VCaP (cell line): ENCODE measurements around the gene STARD10.

ENCODE experiments used
- H3K27ac ChIP-seq: fragments of 450-650 bp; 2 replicates; pipeline ENCODE4 v1.5.1; 2017
- CTCF ChIP-seq: fragments of 450-650 bp; conservative IDR thresholded peaks from 2 replicates; pipeline ENCODE4 v1.5.1; 2017; ENCODE audit warnings: mild to moderate bottlenecking, moderate library complexity

Gene STARD10

GRCh38 chr11:72774499-72774898 lies 19.3 kb downstream of the STARD10 start:
- TF ChIP-seq CTCF: no peak
- H3K27ac ChIP-seq: no peak overlapping the region

GRCh38 chr11:72773696-72774095 lies 20.2 kb downstream of the STARD10 start:
- no peak for TF ChIP-seq CTCF
- no peak overlapping the region for H3K27ac ChIP-seq

DNA sequence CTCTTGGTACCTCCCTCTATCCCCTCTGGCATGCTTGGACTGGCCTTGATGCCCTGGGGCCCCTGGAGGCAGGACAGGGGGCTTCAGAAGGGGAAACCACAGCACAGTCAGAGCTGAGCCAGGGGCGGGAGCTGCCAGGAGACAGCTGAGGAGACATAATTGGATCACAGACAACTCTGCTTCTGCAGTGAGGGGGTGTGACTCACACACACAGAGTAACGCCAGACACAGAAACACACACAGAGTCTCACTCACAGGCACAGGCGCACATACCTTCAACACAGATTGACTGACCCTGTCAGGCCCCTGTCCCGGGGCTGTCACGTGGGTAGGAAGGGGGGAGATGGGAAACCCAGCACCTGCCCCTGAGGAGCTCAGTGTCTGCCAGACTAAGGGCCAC lies 20.6 kb downstream of the STARD10 start:
- no peak overlapping the region for H3K27ac ChIP-seq
- no peak for TF ChIP-seq CTCF

DNA sequence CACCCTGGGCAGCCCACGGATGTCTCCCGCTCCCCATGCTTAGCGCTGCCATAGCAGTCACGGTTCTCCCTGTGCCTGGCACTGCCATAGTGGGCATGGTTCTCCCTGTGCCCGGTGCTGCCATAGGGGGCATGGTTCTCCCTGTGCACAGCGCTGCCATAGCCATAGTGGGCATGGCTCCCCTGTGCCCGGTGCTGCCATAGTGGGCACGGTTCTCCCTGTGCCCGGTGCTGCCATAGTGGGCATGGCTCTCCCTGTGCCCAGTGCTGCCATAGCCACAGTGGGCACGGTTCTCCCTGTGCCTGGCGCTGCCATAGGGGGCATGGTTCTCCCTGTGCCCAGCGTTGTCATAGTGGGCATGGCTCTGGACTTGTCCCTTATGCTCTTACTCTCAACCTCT lies 21.8 kb downstream of the STARD10 start:
- no peak for TF ChIP-seq CTCF
- H3K27ac ChIP-seq: no peak overlapping the region

GRCh38 chr11:72771507-72771906 lies 22.3 kb downstream of the STARD10 start:
- no peak overlapping the region for H3K27ac ChIP-seq
- no peak for TF ChIP-seq CTCF

DNA sequence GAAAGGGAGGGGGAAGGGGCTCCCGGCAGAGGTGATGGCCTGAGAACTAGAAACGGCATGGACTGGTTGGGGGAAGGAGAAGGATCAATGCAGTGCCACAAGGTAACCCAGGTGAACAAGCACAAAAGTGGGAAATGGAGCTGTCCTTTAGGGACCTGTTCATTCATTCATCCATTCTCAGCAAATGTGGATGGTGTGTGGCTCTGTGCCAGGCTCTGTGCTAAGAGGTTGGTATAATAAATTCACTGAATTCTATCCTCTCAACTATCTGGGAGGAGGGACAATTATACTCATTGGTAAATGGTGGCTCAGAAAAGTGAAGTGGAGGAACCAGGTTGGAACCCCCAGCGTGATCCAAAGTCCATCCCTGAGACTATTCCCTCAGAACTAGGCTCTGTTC lies 23.0 kb downstream of the STARD10 start:
- H3K27ac ChIP-seq: no peak overlapping the region
- no peak for TF ChIP-seq CTCF

DNA sequence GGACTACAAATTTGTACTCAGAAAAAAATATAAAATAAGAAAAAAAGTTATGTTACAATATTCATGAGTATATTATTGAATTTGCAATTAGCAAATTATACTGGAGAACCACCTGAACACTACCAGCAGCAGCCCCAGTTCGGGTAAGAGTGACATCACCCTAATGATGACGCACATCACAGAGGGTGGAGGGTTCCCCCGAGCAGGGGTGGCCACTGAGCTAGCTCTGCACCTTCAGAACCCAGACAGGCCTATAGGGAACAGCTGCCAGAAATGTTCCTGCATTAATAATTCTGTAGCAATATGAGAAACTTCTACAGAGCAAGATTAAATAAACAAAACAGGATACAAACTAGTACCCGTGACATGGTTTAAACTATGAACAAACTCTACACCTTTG lies 24.2 kb downstream of the STARD10 start:
- H3K27ac ChIP-seq: no peak overlapping the region
- TF ChIP-seq CTCF: no peak

DNA sequence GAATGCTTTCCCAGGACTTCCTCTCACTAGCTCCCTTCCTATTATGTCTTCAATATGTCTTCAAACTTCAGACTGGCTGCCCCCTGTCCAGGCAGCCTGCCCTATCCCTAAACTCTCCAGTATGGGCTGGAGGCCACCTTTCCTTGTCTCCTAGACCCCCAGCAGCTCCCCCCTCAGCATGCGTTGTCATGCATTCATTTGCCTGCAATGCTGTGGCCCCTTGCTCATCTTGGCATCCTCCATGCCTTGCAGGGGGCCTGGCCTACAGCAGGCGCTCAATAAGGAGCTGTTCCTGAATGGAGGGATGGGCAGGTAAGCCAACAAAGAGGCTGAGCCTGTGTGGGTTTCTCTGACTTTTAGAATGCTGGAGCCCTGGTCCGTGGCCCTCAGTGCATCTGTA lies 25.3 kb downstream of the STARD10 start:
- no peak for TF ChIP-seq CTCF
- H3K27ac ChIP-seq: no peak overlapping the region
